Measurements from ENCODE around the gene ZNF394.

The ZNF394 gene

GRCh38 chr7:99449326-99449725, 50.8 kb downstream of the ZNF394 start:
- no peak for DNase-seq (ENCODE audit: low read depth, low spot score)

- no peak for DNase-seq (ENCODE audit: low read depth, low spot score)
Measured at GRCh38 chr7:99448855-99449254, 51.2 kb downstream of the ZNF394 start.

DNA sequence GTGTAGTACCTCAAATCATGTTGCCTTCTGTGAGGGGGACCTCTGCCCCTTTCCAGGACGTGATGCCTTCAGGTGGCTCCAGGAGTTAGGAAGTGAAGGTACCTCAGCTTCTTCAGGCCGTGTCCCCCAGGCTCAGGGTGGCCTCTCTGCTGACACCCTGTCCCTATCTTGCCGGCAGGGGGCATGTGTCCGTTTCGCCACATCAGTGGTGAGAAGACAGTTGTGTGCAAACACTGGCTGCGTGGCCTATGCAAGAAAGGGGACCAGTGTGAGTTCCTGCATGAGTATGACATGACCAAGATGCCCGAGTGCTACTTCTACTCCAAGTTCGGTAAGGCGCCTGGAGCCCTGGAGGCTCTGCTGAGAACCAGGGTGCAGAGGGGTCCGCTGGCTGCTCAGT, 52.1 kb downstream of the ZNF394 start:
- no peak for DNase-seq (ENCODE audit: low read depth, low spot score)

- no peak for DNase-seq (ENCODE audit: low read depth, low spot score)
Measured at GRCh38 chr7:99446096-99446495, 54.0 kb downstream of the ZNF394 start.

Data from ELF-1 (cell line).